ENCODE results near the gene LRRC8C. TPM values are rescaled to one million over a fixed set of nuclear protein-coding genes. Genes with fewer than 3 reads are reported as not detected.
A peak's percentile ranks its signal among the peaks of the same experiment; 100 is the strongest.

Gene LRRC8C
- total RNA-seq, 1 donor from 2014 or later = 2.3 TPM

DNA sequence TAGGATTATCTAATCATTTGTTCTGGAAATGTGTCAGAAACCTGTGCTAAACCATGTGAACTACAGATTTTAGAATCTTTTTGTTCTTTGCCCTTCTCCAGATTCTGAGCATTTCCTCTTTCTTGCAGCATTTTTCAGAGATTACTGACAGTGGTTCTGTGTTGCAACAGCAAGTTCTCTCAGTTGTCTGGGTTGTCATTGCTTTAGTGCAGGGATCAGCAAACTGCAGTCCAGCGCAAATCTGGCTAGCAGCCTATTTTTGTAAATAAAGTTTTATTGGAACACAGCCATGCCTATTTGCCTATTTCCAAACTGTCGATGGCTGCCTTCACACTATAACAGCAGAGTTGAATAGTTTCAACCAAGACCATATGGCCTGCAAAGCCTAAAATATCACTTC is 121.6 kb downstream of the LRRC8C start:
- no peaks in the 10 kb centered on the region for H4K20me1 ChIP-seq (ENCODE audit: insufficient read depth, low read length)
- peaks cover 7% of the 10 kb centered on the region for H3K27me3 Mint-ChIP-seq (ENCODE audit: low read depth, unreplicated experiment)
- H3K4me3 Mint-ChIP-seq (ENCODE audit: unreplicated experiment) = no peak overlapping the region
- no peaks in the 10 kb centered on the region for H3K4me1 ChIP-seq (ENCODE audit: insufficient read depth, low read length)
- no peak overlapping the region for H3K4me2 ChIP-seq (ENCODE audit: low read length)
- H3K9ac ChIP-seq (ENCODE audit: low read length) = no peak overlapping the region
- FAIRE-seq = no peak
- no peaks in the 10 kb centered on the region for H3K36me3 Mint-ChIP-seq (ENCODE audit: low read depth, unreplicated experiment)
- H3K27ac Mint-ChIP-seq (ENCODE audit: unreplicated experiment) = peak overlapping the region; percentile 21
- no peak overlapping the region for H3K27ac ChIP-seq (ENCODE audit: low read depth, low read length)
- H2AFZ ChIP-seq (ENCODE audit: low read depth, low read length) = no peak overlapping the region
- H3K4me1 Mint-ChIP-seq (ENCODE audit: low read depth, unreplicated experiment) = peaks cover 10% of the 10 kb centered on the region
- no peaks in the 10 kb centered on the region for H3K9me3 Mint-ChIP-seq (ENCODE audit: unreplicated experiment)
- TF ChIP-seq CTCF (IDR thresholded peaks at IDR 0.05; ENCODE audit: insufficient read depth, low read depth, low read length) (no peak), EZH2 (IDR thresholded peaks at IDR 0.05; ENCODE audit: insufficient read depth, low read length) (no peak)
- H3K4me3 ChIP-seq (ENCODE audit: insufficient read depth, low read depth, low read length) = no peak overlapping the region
- no peak for DNase-seq (ENCODE audit: low read depth)
- no peaks in the 10 kb centered on the region for H3K27me3 ChIP-seq (ENCODE audit: insufficient read depth, low read length)
- no peaks in the 10 kb centered on the region for H3K79me2 ChIP-seq (ENCODE audit: insufficient read depth, low read length)
- no peaks in the 10 kb centered on the region for H3K9me3 ChIP-seq (ENCODE audit: insufficient read depth, low read depth, low read length)
- H3K36me3 ChIP-seq (ENCODE audit: insufficient read depth, low read length) = no peaks in the 10 kb centered on the region

DNA sequence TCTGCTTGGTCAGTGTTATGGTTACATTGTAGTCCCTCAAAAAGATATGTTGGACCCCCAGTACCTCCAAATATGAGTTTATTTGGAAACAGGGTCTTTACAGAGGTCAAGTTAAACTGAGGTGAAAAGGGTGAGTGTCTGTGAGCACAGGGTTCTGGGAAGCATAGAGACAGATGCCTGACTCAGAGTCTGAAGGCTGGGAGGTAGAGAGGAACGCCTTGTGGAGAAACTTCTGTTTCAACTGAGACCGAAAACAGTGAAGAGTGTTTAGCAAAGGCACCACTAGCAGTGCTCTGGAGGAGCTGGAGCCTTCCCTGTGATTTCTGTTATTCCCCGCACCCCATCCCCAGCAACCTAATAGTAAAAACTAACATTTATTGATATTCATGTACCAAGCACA is 122.7 kb downstream of the LRRC8C start:
- Histone ChIP-seq H3K9ac (ENCODE audit: low read length) (no peak overlapping the region), H3K27me3 (ENCODE audit: insufficient read depth, low read length) (no peaks in the 10 kb centered on the region), H2AFZ (ENCODE audit: low read depth, low read length) (no peak overlapping the region), H3K4me2 (ENCODE audit: low read length) (no peak overlapping the region), H3K9me3 (ENCODE audit: insufficient read depth, low read depth, low read length) (no peaks in the 10 kb centered on the region), H3K4me3 (ENCODE audit: insufficient read depth, low read depth, low read length) (no peak overlapping the region), H4K20me1 (ENCODE audit: insufficient read depth, low read length) (no peaks in the 10 kb centered on the region), H3K79me2 (ENCODE audit: insufficient read depth, low read length) (no peaks in the 10 kb centered on the region), H3K4me1 (ENCODE audit: insufficient read depth, low read length) (no peaks in the 10 kb centered on the region), H3K36me3 (ENCODE audit: insufficient read depth, low read length) (no peaks in the 10 kb centered on the region), H3K27ac (ENCODE audit: low read depth, low read length) (no peak overlapping the region)
- H3K36me3 Mint-ChIP-seq (ENCODE audit: low read depth, unreplicated experiment) = no peaks in the 10 kb centered on the region
- no peak overlapping the region for H3K27ac Mint-ChIP-seq (ENCODE audit: unreplicated experiment)
- H3K4me3 Mint-ChIP-seq (ENCODE audit: unreplicated experiment) = no peak overlapping the region
- H3K9me3 Mint-ChIP-seq (ENCODE audit: unreplicated experiment) = no peaks in the 10 kb centered on the region
- TF ChIP-seq CTCF (IDR thresholded peaks at IDR 0.05; ENCODE audit: insufficient read depth, low read depth, low read length) (no peak), EZH2 (IDR thresholded peaks at IDR 0.05; ENCODE audit: insufficient read depth, low read length) (no peak)
- peaks cover 10% of the 10 kb centered on the region for H3K4me1 Mint-ChIP-seq (ENCODE audit: low read depth, unreplicated experiment)
- DNase-seq (ENCODE audit: low read depth) (no peak), FAIRE-seq (no peak)
- H3K27me3 Mint-ChIP-seq (ENCODE audit: low read depth, unreplicated experiment) = peaks cover 9% of the 10 kb centered on the region

DNA sequence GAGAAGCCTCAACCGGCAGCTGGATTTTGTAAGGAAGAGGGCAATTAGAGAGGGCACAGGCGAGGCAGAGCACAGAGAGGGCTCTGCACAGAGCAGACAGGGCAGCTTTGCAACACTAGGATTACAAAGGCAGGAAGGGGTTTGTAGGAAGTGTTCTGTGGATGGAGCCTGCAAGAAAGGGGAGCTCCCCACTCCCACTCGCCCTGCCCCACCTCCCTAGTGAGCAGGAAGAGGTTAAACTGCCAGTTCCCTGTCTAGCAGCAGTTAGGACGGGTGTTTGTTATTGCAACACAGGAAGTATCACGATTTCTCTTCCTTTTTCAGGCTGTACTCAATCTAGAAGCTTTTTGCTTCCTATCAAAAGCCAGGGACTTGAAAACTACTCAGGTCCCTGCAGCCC is 124.6 kb downstream of the LRRC8C start:
- H3K27me3 Mint-ChIP-seq (ENCODE audit: low read depth, unreplicated experiment) = peaks cover 18% of the 10 kb centered on the region
- Histone ChIP-seq H3K36me3 (ENCODE audit: insufficient read depth, low read length) (no peaks in the 10 kb centered on the region), H3K4me1 (ENCODE audit: insufficient read depth, low read length) (peaks cover 4% of the 10 kb centered on the region), H3K9me3 (ENCODE audit: insufficient read depth, low read depth, low read length) (no peaks in the 10 kb centered on the region), H3K79me2 (ENCODE audit: insufficient read depth, low read length) (no peaks in the 10 kb centered on the region), H3K4me2 (ENCODE audit: low read length) (no peak overlapping the region), H3K27me3 (ENCODE audit: insufficient read depth, low read length) (no peaks in the 10 kb centered on the region), H2AFZ (ENCODE audit: low read depth, low read length) (no peak overlapping the region), H3K27ac (ENCODE audit: low read depth, low read length) (no peak overlapping the region), H3K9ac (ENCODE audit: low read length) (no peak overlapping the region), H4K20me1 (ENCODE audit: insufficient read depth, low read length) (no peaks in the 10 kb centered on the region), H3K4me3 (ENCODE audit: insufficient read depth, low read depth, low read length) (no peak overlapping the region)
- peaks cover 10% of the 10 kb centered on the region for H3K4me1 Mint-ChIP-seq (ENCODE audit: low read depth, unreplicated experiment)
- FAIRE-seq (no peak), DNase-seq (ENCODE audit: low read depth) (no peak)
- H3K27ac Mint-ChIP-seq (ENCODE audit: unreplicated experiment) = no peak overlapping the region
- H3K9me3 Mint-ChIP-seq (ENCODE audit: unreplicated experiment) = no peaks in the 10 kb centered on the region
- TF ChIP-seq CTCF (IDR thresholded peaks at IDR 0.05; ENCODE audit: insufficient read depth, low read depth, low read length) (no peak), EZH2 (IDR thresholded peaks at IDR 0.05; ENCODE audit: insufficient read depth, low read length) (no peak)
- H3K4me3 Mint-ChIP-seq (ENCODE audit: unreplicated experiment) = no peak overlapping the region
- H3K36me3 Mint-ChIP-seq (ENCODE audit: low read depth, unreplicated experiment) = no peaks in the 10 kb centered on the region

Measured in astrocyte (in vitro differentiated cells and primary cell).